ENCODE measurements around the gene TMEM221. TPM values are rescaled to one million over a fixed set of nuclear protein-coding genes. Genes with fewer than 3 reads are reported as not detected.
A peak's percentile ranks its signal among the peaks of the same experiment; 100 is the strongest.

The TMEM221 gene
- total and polyA plus RNA-seq, 10 of the 15 experiments (the other 5 are each of a cell fraction or from before 2014, with no cell fraction given), result 0.04 to 0.24 TPM; not detected in 8

- TF ChIP-seq ATF2 (IDR thresholded peaks at IDR 0.05; ENCODE audit: low read length) (no peak), BCL3 (IDR thresholded peaks at IDR 0.05; ENCODE audit: borderline replicate concordance, insufficient read depth, low read depth, low read length, poor library complexity, severe bottlenecking) (no peak), YBX1 (IDR thresholded peaks at IDR 0.05) (no peak), ZNF207 (IDR thresholded peaks at IDR 0.05; ENCODE audit: borderline replicate concordance) (no peak), NBN (IDR thresholded peaks at IDR 0.05) (0 out of 2 replicates have a peak, but pooled peaks have one; percentile 41), SPI1 (IDR thresholded peaks at IDR 0.05; ENCODE audit: borderline replicate concordance, insufficient read depth, low read depth, low read length) (no peak), BMI1 (IDR thresholded peaks at IDR 0.05; ENCODE audit: borderline replicate concordance) (peak; percentile 98), CTCF (IDR thresholded peaks at IDR 0.05 in 2 of 3, conservative IDR thresholded peaks at IDR 0.05 in 1 of 3; ENCODE audit: control insufficient read depth in 2 of 3, extremely low read depth in 1 of 3, insufficient read depth in 1 of 3, low read depth in 3 of 3, low read length in 3 of 3) (no peak), HSF1 (IDR thresholded peaks at IDR 0.05; ENCODE audit: low read depth, low read length) (no peak), TBL1XR1 (IDR thresholded peaks at IDR 0.05; ENCODE audit: low read depth, low read length) (no peak), CBFB (IDR thresholded peaks at IDR 0.05; ENCODE audit: low read depth) (no peak), PAX8 (IDR thresholded peaks at IDR 0.05) (no peak), PRDM15 (CRISPR knock-in tag; IDR thresholded peaks at IDR 0.05) (no peak), KLF5 (IDR thresholded peaks at IDR 0.05; ENCODE audit: partially characterized antibody) (peak; percentile 51), RELA (IDR thresholded peaks at IDR 0.05; ENCODE audit: borderline replicate concordance, partially characterized antibody) (peak; percentile 61), ZBTB4 (CRISPR knock-in tag; IDR thresholded peaks at IDR 0.05) (no peak)
Observed at GRCh38 chr19:17469481-17470067, 21.1 kb upstream of the TMEM221 start (continued).
